ENCODE measurements around the gene ADGB. TPM values are rescaled to one million over a fixed set of nuclear protein-coding genes. Genes with fewer than 3 reads are reported as not detected.

ADGB gene
- total and polyA plus RNA-seq, 2 of the 13 experiments (the other 11 are each of a cell fraction or from before 2014, with no cell fraction given), result not detected

- TF ChIP-seq ZNF597 (CRISPR knock-in tag; IDR thresholded peaks at IDR 0.05), result no peak
- no peak for TF ChIP-seq ASH2L (IDR thresholded peaks at IDR 0.05; ENCODE audit: insufficient read length, low read depth, low read length)
- peak; percentile 70 for TF ChIP-seq FOXA3 (CRISPR knock-in tag; IDR thresholded peaks at IDR 0.05)
- peak; percentile 100 for TF ChIP-seq CEBPG (CRISPR knock-in tag; IDR thresholded peaks at IDR 0.05)
- TF ChIP-seq SP2 (CRISPR knock-in tag; IDR thresholded peaks at IDR 0.05), result no peak
- TF ChIP-seq ELF3 (CRISPR knock-in tag; IDR thresholded peaks at IDR 0.05), result peak; percentile 55; the same call in 1 of the 2 replicates
- TF ChIP-seq PHF8 (CRISPR knock-in tag; IDR thresholded peaks at IDR 0.05), result peak; percentile 58
- TF ChIP-seq HNRNPK (IDR thresholded peaks at IDR 0.05; ENCODE audit: low read depth, low read length, poor library complexity, severe bottlenecking), result no peak
- peak; percentile 92 for TF ChIP-seq ZNF501 (CRISPR knock-in tag; IDR thresholded peaks at IDR 0.05)
- no peak for TF ChIP-seq HES4 (CRISPR knock-in tag; IDR thresholded peaks at IDR 0.05; ENCODE audit: borderline replicate concordance)
- peak; percentile 87 for TF ChIP-seq KDM4B (CRISPR knock-in tag; IDR thresholded peaks at IDR 0.05)
- TF ChIP-seq RAD21 (CRISPR knock-in tag; IDR thresholded peaks at IDR 0.05), result peak; percentile 98
- no peak for TF ChIP-seq ZFAT (CRISPR knock-in tag; conservative IDR thresholded peaks at IDR 0.05)
- TF ChIP-seq, protein P1, sequence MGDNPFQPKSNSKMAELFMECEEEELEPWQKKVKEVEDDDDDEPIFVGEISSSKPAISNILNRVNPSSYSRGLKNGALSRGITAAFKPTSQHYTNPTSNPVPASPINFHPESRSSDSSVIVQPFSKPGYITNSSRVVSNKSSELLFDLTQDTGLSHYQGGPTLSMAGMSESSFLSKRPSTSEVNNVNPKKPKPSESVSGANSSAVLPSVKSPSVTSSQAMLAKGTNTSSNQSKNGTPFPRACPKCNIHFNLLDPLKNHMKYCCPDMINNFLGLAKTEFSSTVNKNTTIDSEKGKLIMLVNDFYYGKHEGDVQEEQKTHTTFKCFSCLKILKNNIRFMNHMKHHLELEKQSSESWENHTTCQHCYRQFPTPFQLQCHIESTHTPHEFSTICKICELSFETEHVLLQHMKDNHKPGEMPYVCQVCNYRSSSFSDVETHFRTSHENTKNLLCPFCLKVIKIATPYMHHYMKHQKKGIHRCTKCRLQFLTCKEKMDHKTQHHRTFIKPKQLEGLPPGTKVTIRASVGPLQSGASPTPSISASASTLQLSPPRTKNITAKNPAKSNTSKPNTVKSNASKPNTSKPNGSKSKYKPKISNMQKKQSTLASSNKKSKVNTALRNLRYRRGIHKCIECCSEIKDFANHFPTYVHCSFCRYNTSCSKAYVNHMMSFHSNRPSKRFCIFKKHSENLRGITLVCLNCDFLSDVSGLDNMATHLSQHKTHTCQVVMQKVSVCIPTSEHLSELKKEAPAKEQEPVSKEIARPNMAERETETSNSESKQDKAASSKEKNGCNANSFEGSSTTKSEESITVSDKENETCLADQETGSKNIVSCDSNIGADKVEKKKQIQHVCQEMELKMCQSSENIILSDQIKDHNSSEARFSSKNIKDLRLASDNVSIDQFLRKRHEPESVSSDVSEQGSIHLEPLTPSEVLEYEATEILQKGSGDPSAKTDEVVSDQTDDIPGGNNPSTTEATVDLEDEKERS (CRISPR knock-in tag; IDR thresholded peaks at IDR 0.05), result peak; percentile 61; the same call in 1 of the 2 replicates
- TF ChIP-seq ATF7 (IDR thresholded peaks at IDR 0.05), result no peak
- TF ChIP-seq ATF7 (CRISPR knock-in tag; IDR thresholded peaks at IDR 0.05), result 0 out of 2 replicates have a peak, but pooled peaks have one; percentile 47
- TF ChIP-seq, protein P2, sequence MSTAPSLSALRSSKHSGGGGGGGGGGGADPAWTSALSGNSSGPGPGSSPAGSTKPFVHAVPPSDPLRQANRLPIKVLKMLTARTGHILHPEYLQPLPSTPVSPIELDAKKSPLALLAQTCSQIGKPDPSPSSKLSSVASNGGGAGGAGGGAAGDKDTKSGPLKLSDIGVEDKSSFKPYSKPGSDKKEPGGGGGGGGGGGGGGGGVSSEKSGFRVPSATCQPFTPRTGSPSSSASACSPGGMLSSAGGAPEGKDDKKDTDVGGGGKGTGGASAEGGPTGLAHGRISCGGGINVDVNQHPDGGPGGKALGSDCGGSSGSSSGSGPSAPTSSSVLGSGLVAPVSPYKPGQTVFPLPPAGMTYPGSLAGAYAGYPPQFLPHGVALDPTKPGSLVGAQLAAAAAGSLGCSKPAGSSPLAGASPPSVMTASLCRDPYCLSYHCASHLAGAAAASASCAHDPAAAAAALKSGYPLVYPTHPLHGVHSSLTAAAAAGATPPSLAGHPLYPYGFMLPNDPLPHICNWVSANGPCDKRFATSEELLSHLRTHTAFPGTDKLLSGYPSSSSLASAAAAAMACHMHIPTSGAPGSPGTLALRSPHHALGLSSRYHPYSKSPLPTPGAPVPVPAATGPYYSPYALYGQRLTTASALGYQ (CRISPR knock-in tag; IDR thresholded peaks at IDR 0.05), result 0 out of 2 replicates have a peak, but pooled peaks have one; percentile 36
- TF ChIP-seq ZFP90 (CRISPR knock-in tag; IDR thresholded peaks at IDR 0.05; ENCODE audit: borderline replicate concordance), result no peak
- TF ChIP-seq EED (CRISPR knock-in tag; IDR thresholded peaks at IDR 0.05), result peak; percentile 80; the same call in 1 of the 2 replicates
- TF ChIP-seq CCAR2 (optimal IDR thresholded peaks at IDR 0.05; ENCODE audit: low read depth, low read length), result no peak
- TF ChIP-seq RFXAP (CRISPR knock-in tag; IDR thresholded peaks at IDR 0.05; ENCODE audit: borderline replicate concordance), result no peak
- TF ChIP-seq SOX6 (IDR thresholded peaks at IDR 0.05), result no peak
- TF ChIP-seq SOX6 (CRISPR knock-in tag; IDR thresholded peaks at IDR 0.05), result peak; percentile 63
- TF ChIP-seq, protein P3, sequence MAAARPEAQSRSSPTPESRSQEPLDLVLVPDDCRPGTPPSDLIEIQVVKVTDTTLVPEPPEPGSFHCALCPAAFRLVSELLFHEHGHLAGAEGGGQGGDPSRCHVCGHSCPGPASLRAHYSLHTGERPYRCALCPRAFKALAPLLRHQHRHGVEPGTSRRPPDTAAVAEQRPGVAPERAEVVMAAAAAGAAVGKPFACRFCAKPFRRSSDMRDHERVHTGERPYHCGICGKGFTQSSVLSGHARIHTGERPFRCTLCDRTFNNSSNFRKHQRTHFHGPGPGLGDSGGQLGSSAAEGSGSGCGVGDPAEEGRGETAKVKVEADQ (CRISPR knock-in tag; IDR thresholded peaks at IDR 0.05; ENCODE audit: borderline replicate concordance), result no peak
Measured at GRCh38 chr6:146857180-146857979, 258.6 kb downstream of the ADGB start (continued).

All from HepG2 (cell line).